ENCODE results near the gene ZRSR2.

GRCh38 chrX:15781961-15782699 is 8.2 kb upstream of the ZRSR2 start:
- TF ChIP-seq CTCF (IDR thresholded peaks at IDR 0.05) = no peak
- no peak for TF ChIP-seq POLR2A (IDR thresholded peaks at IDR 0.05)
